Neural crest cell (in vitro differentiated cells): ENCODE results near the gene NISCH. TPM values are rescaled to one million over a fixed set of nuclear protein-coding genes. Genes with fewer than 3 reads are reported as not detected.

Experiments
- DNase-seq: peaks from one replicate; pipeline ENCODE4 v3.0.0; 2021; ENCODE audit warnings: low read depth, mixed read lengths, low spot score
- H3K27ac Mint-ChIP-seq: one replicate; pipeline ENCODE4 v1.8.0; 2021; ENCODE audit warnings: mild to moderate bottlenecking, mixed read lengths; ENCODE audit not compliant: unreplicated experiment
- H3K27me3 Mint-ChIP-seq: 2 replicates; pipeline ENCODE4 v1.8.0; 2021; ENCODE audit warnings: low read depth, mild to moderate bottlenecking, mixed read lengths
- H3K36me3 Mint-ChIP-seq: 2 replicates; pipeline ENCODE4 v1.8.0; 2021; ENCODE audit warnings: low read depth, mild to moderate bottlenecking, mixed read lengths
- H3K4me1 Mint-ChIP-seq: 2 replicates; pipeline ENCODE4 v1.8.0; 2021; ENCODE audit warnings: mixed read lengths
- H3K4me3 Mint-ChIP-seq: one replicate; pipeline ENCODE4 v1.8.0; 2021; ENCODE audit warnings: mild to moderate bottlenecking, mixed read lengths
- H3K9me3 Mint-ChIP-seq: 2 replicates; pipeline ENCODE4 v1.8.0; 2021; ENCODE audit warnings: mixed read lengths
- total RNA-seq: library from RNA; stranded (reverse); gene quantifications from 2 replicates; pipeline ENCODE4 v1.2.1, GENCODE V29; 2021
- TF ChIP-seq, protein P1 (sequence below): fragments of 200-600 bp; sonication (generic); conservative IDR thresholded peaks from 2 replicates; pipeline ENCODE4 v1.5.0; 2021; ENCODE audit warnings: antibody characterized with exemption, mild to moderate bottlenecking

The NISCH gene
- total RNA-seq, 1 donor from 2014 or later: 161 TPM

DNA sequence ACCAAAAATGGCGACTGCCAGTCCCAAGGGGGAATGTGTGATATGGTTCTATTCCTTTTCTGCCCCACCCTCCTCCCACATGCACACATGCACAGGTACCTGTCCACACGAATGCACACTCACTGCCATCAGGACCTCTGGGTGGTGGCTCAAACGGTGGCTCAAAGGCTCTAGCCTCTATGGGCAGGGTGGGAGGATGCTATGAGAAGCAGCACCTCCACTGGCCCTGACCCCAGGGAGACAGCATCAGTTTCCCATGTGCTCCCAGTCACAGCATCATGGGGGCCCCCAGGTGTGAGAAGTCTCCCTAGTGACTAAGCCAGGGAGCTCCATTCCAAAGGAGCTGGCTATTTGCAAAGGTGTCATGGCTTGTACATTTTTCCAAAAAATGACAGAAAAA is 26.4 kb upstream of the NISCH start:
- H3K27ac Mint-ChIP-seq: no peak overlapping the region
- DNase-seq: no peak
- no peak overlapping the region for H3K4me3 Mint-ChIP-seq
- no peaks in the 10 kb centered on the region for H3K27me3 Mint-ChIP-seq
- no peaks in the 10 kb centered on the region for H3K9me3 Mint-ChIP-seq
- H3K4me1 Mint-ChIP-seq: peaks cover 20% of the 10 kb centered on the region
- TF ChIP-seq, protein P1, sequence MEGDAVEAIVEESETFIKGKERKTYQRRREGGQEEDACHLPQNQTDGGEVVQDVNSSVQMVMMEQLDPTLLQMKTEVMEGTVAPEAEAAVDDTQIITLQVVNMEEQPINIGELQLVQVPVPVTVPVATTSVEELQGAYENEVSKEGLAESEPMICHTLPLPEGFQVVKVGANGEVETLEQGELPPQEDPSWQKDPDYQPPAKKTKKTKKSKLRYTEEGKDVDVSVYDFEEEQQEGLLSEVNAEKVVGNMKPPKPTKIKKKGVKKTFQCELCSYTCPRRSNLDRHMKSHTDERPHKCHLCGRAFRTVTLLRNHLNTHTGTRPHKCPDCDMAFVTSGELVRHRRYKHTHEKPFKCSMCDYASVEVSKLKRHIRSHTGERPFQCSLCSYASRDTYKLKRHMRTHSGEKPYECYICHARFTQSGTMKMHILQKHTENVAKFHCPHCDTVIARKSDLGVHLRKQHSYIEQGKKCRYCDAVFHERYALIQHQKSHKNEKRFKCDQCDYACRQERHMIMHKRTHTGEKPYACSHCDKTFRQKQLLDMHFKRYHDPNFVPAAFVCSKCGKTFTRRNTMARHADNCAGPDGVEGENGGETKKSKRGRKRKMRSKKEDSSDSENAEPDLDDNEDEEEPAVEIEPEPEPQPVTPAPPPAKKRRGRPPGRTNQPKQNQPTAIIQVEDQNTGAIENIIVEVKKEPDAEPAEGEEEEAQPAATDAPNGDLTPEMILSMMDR: no peak
- H3K36me3 Mint-ChIP-seq: no peaks in the 10 kb centered on the region

DNA sequence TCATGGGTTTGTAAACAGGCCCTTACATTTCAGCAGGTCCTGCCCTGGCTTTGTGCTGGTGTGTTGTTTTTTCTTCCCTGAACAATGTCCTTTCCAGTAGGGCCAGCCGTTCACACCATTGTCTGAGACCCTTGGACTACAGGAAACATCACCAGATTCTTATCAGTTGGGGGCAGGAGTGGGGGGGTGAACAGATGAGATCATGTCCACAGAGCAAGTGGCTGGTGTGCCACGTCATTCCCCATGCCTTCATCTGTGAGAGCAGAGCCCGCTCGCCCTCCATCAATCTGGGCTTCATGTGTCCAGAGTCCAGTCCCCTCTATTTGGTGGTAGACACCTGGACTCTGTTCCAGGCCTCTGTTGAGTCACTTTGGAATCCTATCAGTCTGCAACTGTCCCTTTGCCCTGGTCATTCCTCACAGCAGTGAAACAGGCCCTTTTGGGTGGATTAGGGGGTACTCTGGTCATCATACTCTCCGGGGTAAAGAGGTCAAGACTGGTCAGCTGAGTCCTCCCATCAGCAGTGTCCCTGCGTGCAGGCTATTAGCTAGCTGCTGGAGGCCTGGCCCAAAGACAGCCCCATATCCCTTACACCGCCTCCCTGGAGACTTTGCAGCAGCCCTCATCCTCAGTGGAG is 25.5 kb upstream of the NISCH start:
- peaks cover 26% of the 10 kb centered on the region for H3K4me1 Mint-ChIP-seq
- DNase-seq: no peak

DNA sequence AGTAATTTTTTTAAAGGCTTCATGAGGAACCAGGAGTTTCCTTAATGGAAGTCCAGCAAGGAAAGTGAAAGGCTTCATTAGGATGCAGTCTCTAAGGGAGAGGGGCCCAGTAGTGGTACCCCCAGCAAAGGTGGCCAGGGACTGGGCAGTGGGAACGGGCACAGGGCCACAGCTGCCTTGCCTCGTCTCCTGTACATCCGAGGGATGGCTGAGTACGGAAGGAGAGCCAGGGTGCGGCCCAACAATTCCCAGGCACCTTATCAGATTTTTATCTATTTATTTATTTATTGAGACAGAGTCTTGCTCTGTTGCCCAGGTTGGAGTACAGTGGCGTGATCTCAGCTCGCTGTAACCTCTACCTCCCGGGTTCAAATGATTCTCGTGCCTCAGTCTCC is 25.0 kb upstream of the NISCH start:
- Mint-ChIP-seq H3K4me3 (no peak overlapping the region), H3K4me1 (peaks cover 26% of the 10 kb centered on the region), H3K9me3 (no peaks in the 10 kb centered on the region), H3K36me3 (no peaks in the 10 kb centered on the region), H3K27ac (no peak overlapping the region), H3K27me3 (no peaks in the 10 kb centered on the region)
- no peak for DNase-seq
- TF ChIP-seq, protein P1: no peak

More for the DNA sequence above, 25.5 kb upstream of the NISCH start:
- H3K4me3 Mint-ChIP-seq: no peak overlapping the region
- no peak overlapping the region for H3K27ac Mint-ChIP-seq
- H3K27me3 Mint-ChIP-seq: no peaks in the 10 kb centered on the region
- TF ChIP-seq, protein P1: no peak
- no peaks in the 10 kb centered on the region for H3K36me3 Mint-ChIP-seq
- no peaks in the 10 kb centered on the region for H3K9me3 Mint-ChIP-seq

DNA sequence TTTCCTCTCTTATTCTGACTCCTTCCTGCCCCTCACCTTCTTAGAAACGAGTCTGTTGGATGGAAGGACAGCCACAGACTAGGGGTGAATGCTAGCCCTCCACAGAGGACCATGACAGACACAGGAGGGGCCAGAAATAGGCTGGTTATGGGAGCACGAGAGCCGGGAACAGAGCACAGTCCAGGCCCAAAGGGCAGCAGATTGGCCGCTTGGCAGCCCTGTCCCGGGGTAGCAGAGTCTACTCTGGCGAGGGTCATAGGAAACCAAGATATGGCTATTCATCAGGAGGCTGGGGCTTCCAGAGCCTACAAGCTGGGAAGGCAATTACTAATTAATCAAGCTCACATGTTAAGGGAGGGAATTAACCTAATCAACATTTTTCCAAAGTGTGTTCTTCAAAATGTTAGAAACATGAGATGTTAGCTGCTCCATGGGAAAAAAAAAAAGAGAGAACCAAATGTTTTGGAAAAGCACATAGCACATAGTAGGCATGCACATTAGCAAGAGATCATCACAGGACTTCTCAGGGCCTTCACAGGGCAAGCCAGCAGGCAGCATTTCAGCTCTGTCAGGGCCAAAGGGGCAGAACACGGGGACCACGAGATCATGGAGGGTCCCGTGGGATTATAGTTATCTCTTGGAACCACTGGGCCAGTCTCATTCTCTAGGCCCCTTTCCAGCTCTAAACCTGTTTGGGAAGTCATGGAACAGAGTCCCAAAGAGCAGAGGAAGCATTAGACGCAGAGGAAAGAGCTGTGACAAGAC is 23.8 kb upstream of the NISCH start:
- DNase-seq: no peak
- Mint-ChIP-seq H3K36me3 (no peaks in the 10 kb centered on the region), H3K9me3 (no peaks in the 10 kb centered on the region), H3K4me1 (peaks cover 26% of the 10 kb centered on the region), H3K27me3 (no peaks in the 10 kb centered on the region), H3K4me3 (no peak overlapping the region), H3K27ac (peak overlapping the region; percentile 93)
- TF ChIP-seq, protein P1: no peak

DNA sequence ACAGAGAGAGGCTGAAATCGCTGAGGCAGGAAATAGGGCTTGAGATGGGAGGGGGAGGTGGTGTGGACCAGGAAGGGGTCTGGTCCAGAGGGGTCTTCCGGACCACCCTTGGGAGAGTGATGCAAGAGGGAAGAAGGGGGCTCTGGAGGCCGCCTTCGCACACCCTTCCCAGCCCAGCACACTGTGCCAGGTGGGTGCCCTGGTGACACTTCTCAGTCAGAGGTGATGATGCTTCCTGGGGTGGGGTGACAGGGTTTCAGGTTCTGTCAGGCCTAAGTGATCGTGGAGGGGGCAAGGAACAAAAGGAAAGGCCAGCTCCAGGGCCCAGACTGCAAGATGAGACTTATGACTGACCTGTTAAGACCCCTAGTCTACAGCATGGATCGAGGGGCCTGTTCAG is 23.2 kb upstream of the NISCH start:
- Mint-ChIP-seq H3K9me3 (no peaks in the 10 kb centered on the region), H3K27ac (no peak overlapping the region), H3K4me3 (no peak overlapping the region), H3K4me1 (peaks cover 26% of the 10 kb centered on the region), H3K36me3 (no peaks in the 10 kb centered on the region), H3K27me3 (no peaks in the 10 kb centered on the region)
- TF ChIP-seq, protein P1: no peak
- DNase-seq: no peak
